Measurements from ENCODE around the gene UNC119B. TPM values are rescaled to one million over a fixed set of nuclear protein-coding genes. Genes with fewer than 3 reads are reported as not detected.

Gene UNC119B
- total and polyA plus RNA-seq, 4 donors: 3.8 to 24.8 (median 11.8) TPM

Other genes starting within 250 kb of the UNC119B start
- 10 to 100 TPM; 45.3 to 83.9 TPM for gene SRSF9, start 240.7 kb upstream of the UNC119B start, total RNA-seq
- 10 to 100 TPM; 62.6 to 98.5 TPM for gene SRSF9, start 240.7 kb upstream of the UNC119B start, polyA plus RNA-seq
- gene DYNLL1, start 214.3 kb upstream of the UNC119B start, total RNA-seq: 100 to 1,000 TPM; 101 to 143 TPM
- 100 to 1,000 TPM; 224 to 275 TPM for gene DYNLL1, start 214.3 kb upstream of the UNC119B start, polyA plus RNA-seq
- gene COQ5, start 181.3 kb upstream of the UNC119B start, total RNA-seq: 10 to 100 TPM; 25.0 to 29.9 TPM
- gene COQ5, start 181.3 kb upstream of the UNC119B start, polyA plus RNA-seq: 10 to 100 TPM; 31.4 to 33.6 TPM
- gene RNF10, start 176.1 kb upstream of the UNC119B start, total RNA-seq: 100 to 1,000 TPM; 102 to 157 TPM
- 10 to 100 TPM; 48.0 to 49.6 TPM for gene RNF10, start 176.1 kb upstream of the UNC119B start, polyA plus RNA-seq
- 10 to 100 TPM; 20.0 to 20.7 TPM for gene POP5, start 129.1 kb upstream of the UNC119B start, total RNA-seq
- gene POP5, start 129.1 kb upstream of the UNC119B start, polyA plus RNA-seq: 10 to 100 TPM; 27.3 to 37.1 TPM
- gene CABP1, start 69.8 kb upstream of the UNC119B start, total RNA-seq: under 1 TPM; 0.05 to 0.08 TPM
- gene CABP1, start 69.8 kb upstream of the UNC119B start, polyA plus RNA-seq: under 1 TPM in 1 of 2 donors, not detected in 1; 0.12 TPM
- 100 to 1,000 TPM in 1 of 2 donors, 10 to 100 TPM in 1; 61.4 to 170 TPM for gene MLEC, start 23.3 kb upstream of the UNC119B start, total RNA-seq
- 100 to 1,000 TPM in 1 of 2 donors, 10 to 100 TPM in 1; 96.3 to 134 TPM for gene MLEC, start 23.3 kb upstream of the UNC119B start, polyA plus RNA-seq
- gene ACADS, start 15.4 kb downstream of the UNC119B start, total RNA-seq: 100 to 1,000 TPM in 1 of 2 donors, 10 to 100 TPM in 1; 54.2 to 152 TPM
- 100 to 1,000 TPM; 102 to 162 TPM for gene ACADS, start 15.4 kb downstream of the UNC119B start, polyA plus RNA-seq
- 1 to 10 TPM; 7.4 to 7.8 TPM for gene SPPL3, start 193.9 kb downstream of the UNC119B start, total RNA-seq
- gene SPPL3, start 193.9 kb downstream of the UNC119B start, polyA plus RNA-seq: 10 to 100 TPM in 1 of 2 donors, 1 to 10 TPM in 1; 9.5 to 12.6 TPM

Measured in liver (tissue), 4 donors.